ENCODE data around the gene PLCG1. TPM values are rescaled to one million over a fixed set of nuclear protein-coding genes. Genes with fewer than 3 reads are reported as not detected.

PLCG1 gene
- polyA plus RNA-seq (ENCODE audit: low read depth in 6 of 6): 10 to 100 TPM in 2 of 6 donors, 1 to 10 TPM in 4; 1.6 to 18.1 (median 8.0) TPM

DNA sequence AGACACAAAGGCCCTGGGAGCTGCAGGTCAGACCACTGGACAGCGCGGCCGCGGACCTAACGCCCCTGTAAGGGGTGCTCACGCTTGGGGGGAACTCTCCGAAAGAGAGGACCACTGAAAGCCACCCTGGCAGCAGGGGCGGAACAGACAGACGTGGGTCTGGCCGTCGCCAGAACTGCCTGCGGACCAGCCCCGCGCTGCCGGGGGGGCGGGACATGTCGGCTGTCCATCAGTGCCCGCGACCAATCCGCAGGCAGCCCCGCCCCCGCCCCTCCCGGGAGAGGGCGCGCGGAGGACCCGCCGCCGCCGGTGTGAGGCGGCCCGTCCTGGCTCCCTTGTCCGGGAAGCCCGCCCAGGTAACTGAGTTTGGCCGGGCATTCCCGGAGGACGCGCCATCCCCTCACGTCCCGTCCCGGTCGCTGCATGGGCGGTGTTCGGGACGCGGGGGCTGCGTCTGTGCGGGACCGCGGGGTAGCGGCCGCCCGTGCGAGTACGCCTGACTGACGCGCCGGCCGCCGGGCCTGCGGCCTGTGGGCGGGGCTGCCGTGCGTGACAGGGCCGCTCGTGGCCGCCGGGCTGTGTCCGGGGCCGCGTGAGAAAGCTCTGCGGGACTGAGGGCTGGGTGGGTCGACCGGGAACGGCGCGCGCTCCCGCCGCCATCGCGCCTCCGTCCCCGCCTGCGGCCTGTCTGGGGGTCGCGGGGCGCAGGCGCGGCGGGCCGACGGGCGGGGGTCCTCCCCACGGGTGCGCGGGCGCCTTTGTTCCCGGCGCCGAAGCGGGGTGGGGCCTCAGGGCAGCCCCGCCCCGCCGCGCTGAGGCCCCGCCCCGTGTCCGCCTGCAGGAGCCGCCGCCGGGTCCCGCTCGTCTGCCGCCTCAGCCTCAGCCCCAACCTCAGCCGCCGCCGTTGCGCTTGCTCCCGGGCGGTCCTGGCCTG, at the start of gene PLCG1:
Gene PLCG1 (plus strand): TSS at position 864 of the 934 bp plus-strand sequence. CDS start 99 bp downstream, outside the sequence.
- Mint-ChIP-seq H3K27me3 (peaks cover 0 to 9% (median 0%) of the 10 kb centered on the region in 3 donors), H3K27ac (peak within 1 kb of the TSS; percentile 75 to 94 (median 90)), H3K4me3 (peak within 1 kb of the TSS; percentile 86 to 96 (median 92)), H3K4me1 (peaks cover 49 to 53% (median 52%) of the 10 kb centered on the region in 3 donors), H3K36me3 (no peaks in the 10 kb centered on the region), H3K9me3 (no peaks in the 10 kb centered on the region)
- ATAC-seq (ENCODE audit: low read depth in 2 of 2): peak; percentile 70 to 74
- DNase-seq: peak; percentile 81

DNA sequence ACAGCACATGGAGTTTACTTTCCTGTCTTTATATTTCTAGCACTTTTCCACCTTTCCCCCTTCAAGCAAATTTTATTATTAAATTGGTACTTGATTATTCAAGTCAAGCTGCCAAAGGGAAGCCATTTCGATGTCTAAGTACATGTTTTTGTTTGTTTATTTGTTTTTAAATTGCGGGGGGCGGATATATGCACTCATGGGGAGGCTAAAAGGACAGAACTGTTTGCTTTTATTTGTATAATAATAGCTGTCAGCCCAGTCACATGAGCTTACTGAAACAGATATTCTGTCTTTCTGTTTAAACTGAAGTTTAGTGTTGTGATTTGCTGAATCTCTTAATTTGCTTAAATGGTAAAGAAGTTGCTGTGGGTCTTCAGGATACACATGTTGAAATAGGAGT, 49.6 kb upstream of the PLCG1 start:
- Mint-ChIP-seq H3K36me3 (peaks cover 19 to 31% of the 10 kb centered on the region in 2 donors), H3K9me3 (no peaks in the 10 kb centered on the region), H3K4me3 (no peak overlapping the region), H3K27ac (peak overlapping the region in 1 of 6 donors; percentile 10), H3K27me3 (no peaks in the 10 kb centered on the region), H3K4me1 (peaks cover 0 to 6% (median 0%) of the 10 kb centered on the region in 3 donors)
- no peak for ATAC-seq (ENCODE audit: low read depth in 2 of 2)
- no peak for DNase-seq

DNA sequence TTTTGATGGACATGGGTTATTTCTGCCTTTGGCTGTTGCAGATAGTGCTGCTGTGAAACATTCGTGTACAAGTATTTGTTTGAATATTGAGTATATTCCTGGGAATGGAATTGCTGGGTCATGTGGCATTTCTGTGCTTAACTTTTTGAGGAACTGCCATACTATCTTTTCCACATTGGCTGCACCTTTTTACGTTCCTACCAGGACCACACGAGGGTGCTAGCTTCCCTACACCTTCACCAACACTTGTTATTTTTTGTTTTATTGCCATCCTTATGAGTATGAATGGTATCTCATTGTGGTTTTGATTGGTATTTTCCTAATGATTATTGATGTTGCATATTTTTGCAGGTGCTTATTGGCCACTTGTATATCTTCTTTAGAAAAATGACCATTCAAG, 47.8 kb upstream of the PLCG1 start:
- Mint-ChIP-seq H3K36me3 (peaks cover 11 to 17% of the 10 kb centered on the region in 2 donors), H3K4me1 (peaks cover 0 to 6% (median 0%) of the 10 kb centered on the region in 3 donors), H3K4me3 (no peak overlapping the region), H3K27ac (peak overlapping the region in 1 of 6 donors; percentile 20), H3K27me3 (no peaks in the 10 kb centered on the region), H3K9me3 (no peaks in the 10 kb centered on the region)
- DNase-seq (no peak), ATAC-seq (ENCODE audit: low read depth in 2 of 2) (no peak)

- peak overlapping the region in 1 of 6 donors; percentile 72 for H3K27ac Mint-ChIP-seq
- peaks cover 6 to 11% of the 10 kb centered on the region in 2 donors for H3K36me3 Mint-ChIP-seq
- H3K4me1 Mint-ChIP-seq: peaks cover 0 to 8% (median 0%) of the 10 kb centered on the region in 3 donors
- no peak overlapping the region for H3K4me3 Mint-ChIP-seq
- no peaks in the 10 kb centered on the region for H3K27me3 Mint-ChIP-seq
- no peak for ATAC-seq (ENCODE audit: low read depth in 2 of 2)
- no peak for DNase-seq
- H3K9me3 Mint-ChIP-seq: no peaks in the 10 kb centered on the region
Measured at GRCh38 chr20:41091927-41092326, 45.4 kb upstream of the PLCG1 start.

GRCh38 chr20:41094353-41095055, 42.8 kb upstream of the PLCG1 start:
- DNase-seq: no peak
- no peaks in the 10 kb centered on the region for H3K27me3 Mint-ChIP-seq
- no peaks in the 10 kb centered on the region for H3K9me3 Mint-ChIP-seq
- H3K27ac Mint-ChIP-seq: peak overlapping the region in 1 of 6 donors; percentile 50
- ATAC-seq (ENCODE audit: low read depth in 2 of 2): no peak
- no peak overlapping the region for H3K4me3 Mint-ChIP-seq
- H3K36me3 Mint-ChIP-seq: peaks cover 5 to 24% of the 10 kb centered on the region in 2 donors
- peaks cover 0 to 5% (median 0%) of the 10 kb centered on the region in 3 donors for H3K4me1 Mint-ChIP-seq

GRCh38 chr20:41095110-41095969, 42.0 kb upstream of the PLCG1 start:
- peak; percentile 51 for DNase-seq
- ATAC-seq (ENCODE audit: low read depth in 2 of 2): peak; percentile 53 to 68
- Mint-ChIP-seq H3K4me1 (peaks cover 0 to 2% (median 0%) of the 10 kb centered on the region in 3 donors), H3K9me3 (no peaks in the 10 kb centered on the region), H3K27me3 (no peaks in the 10 kb centered on the region), H3K36me3 (peaks cover 5 to 24% of the 10 kb centered on the region in 2 donors), H3K4me3 (no peak overlapping the region), H3K27ac (peak overlapping the region in 2 of 6 donors; percentile 23 to 69)

DNA sequence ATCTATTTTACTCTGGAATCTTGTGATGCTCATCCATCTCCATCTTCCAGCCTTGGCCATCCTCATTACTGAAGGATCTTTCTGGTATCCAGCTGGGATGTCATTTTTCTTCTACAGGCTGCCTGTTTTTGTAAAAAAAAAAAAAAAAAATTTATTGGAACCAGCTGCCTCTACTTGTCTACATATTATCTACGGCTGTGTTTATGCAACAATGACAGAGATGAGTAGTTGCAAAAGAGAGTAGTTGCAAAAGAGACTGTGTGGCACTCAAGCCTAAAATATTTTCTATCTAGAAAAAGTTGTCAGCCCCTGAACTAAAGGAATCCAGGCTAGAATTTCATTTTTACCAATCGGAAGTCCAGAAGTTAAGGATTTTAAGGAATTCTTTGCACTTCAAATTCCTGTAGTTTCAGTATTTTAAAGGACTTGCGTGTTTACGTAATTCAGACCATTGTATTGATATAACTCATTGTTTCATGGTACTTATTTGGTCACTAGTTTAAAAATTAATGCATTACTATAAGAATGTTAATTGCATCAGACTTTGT, 38.6 kb upstream of the PLCG1 start:
- H3K4me3 Mint-ChIP-seq: no peak overlapping the region
- H3K27me3 Mint-ChIP-seq: no peaks in the 10 kb centered on the region
- H3K4me1 Mint-ChIP-seq: peaks cover 0 to 2% (median 0%) of the 10 kb centered on the region in 3 donors
- ATAC-seq (ENCODE audit: low read depth in 2 of 2) (no peak), DNase-seq (no peak)
- peaks cover 17 to 24% of the 10 kb centered on the region in 2 donors for H3K36me3 Mint-ChIP-seq
- no peak overlapping the region for H3K27ac Mint-ChIP-seq
- no peaks in the 10 kb centered on the region for H3K9me3 Mint-ChIP-seq

DNA sequence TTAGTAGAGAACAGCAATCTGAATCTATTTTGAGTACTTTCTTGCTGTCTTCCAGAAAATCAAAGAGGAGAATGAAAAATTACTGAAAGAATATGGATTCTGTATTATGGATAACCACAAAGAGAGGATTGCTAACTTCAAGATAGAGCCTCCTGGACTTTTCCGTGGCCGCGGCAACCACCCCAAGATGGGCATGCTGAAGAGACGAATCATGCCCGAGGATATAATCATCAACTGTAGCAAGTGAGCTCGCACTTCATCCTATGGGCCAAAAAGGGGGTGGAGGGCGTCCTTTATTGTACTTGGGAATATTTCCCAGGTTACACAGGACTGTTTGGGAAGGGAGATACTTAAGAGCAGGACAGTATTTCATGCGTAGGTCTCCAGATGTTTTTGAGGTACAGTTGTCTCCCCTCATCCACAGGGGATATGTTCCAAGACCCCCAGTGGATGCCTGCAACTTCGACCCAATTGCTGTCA, 37.3 kb upstream of the PLCG1 start:
- ATAC-seq (ENCODE audit: low read depth in 2 of 2) (no peak), DNase-seq (no peak)
- Mint-ChIP-seq H3K9me3 (no peaks in the 10 kb centered on the region), H3K36me3 (peaks cover 21 to 29% of the 10 kb centered on the region in 2 donors), H3K4me3 (no peak overlapping the region), H3K4me1 (peaks cover 0 to 6% (median 2%) of the 10 kb centered on the region in 3 donors), H3K27me3 (no peaks in the 10 kb centered on the region), H3K27ac (peak overlapping the region in 1 of 6 donors; percentile 74)

DNA sequence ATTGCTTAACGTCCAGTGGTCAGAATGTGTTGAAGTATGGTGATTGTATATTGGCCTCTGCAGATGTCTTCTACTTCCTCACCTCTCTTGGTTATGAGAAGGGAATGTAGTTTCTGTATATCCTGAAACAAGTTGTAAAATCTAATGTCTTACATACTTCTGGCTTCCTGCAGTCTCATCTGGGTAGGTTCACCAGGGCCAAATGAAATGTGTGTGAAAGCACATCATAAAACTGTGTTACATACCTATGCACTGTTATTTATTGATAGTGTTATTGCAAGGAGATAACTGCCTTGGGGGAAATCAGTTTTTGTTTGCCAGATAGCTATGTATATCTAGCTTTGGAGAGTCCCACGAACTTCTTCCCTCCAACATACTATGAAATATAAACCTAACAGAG, 35.7 kb upstream of the PLCG1 start:
- Mint-ChIP-seq H3K27ac (no peak overlapping the region), H3K36me3 (peaks cover 21 to 29% of the 10 kb centered on the region in 2 donors), H3K4me1 (peaks cover 0 to 6% (median 0%) of the 10 kb centered on the region in 3 donors), H3K27me3 (no peaks in the 10 kb centered on the region), H3K9me3 (no peaks in the 10 kb centered on the region), H3K4me3 (no peak overlapping the region)
- ATAC-seq (ENCODE audit: low read depth in 2 of 2) (no peak), DNase-seq (no peak)

DNA sequence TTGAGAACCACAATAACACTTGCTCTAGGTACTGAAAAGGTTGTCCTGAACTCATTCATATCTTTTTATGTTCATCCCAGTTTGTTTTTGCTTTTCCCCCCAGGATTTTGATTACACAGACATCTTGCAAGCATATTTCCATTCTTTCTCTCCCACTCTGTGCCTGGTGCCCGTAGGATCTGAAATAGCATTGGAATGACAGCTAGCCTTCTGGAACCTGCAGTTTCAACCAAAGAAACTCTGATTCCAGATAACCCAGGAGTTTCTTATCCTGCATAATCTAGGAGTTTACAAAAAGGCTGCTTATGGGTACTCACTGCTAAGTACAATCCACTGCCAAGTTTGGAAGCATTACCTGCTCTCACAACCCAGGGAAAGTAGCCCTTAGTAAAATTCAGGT, 28.8 kb upstream of the PLCG1 start:
- Mint-ChIP-seq H3K36me3 (peaks cover 8 to 14% of the 10 kb centered on the region in 2 donors), H3K4me3 (no peak overlapping the region), H3K4me1 (peaks cover 11 to 23% (median 12%) of the 10 kb centered on the region in 3 donors), H3K27me3 (no peaks in the 10 kb centered on the region), H3K9me3 (no peaks in the 10 kb centered on the region), H3K27ac (peak overlapping the region in 1 of 6 donors; percentile 30)
- ATAC-seq (ENCODE audit: low read depth in 2 of 2): no peak
- DNase-seq: no peak

- DNase-seq (no peak), ATAC-seq (ENCODE audit: low read depth in 2 of 2) (no peak)
- H3K4me1 Mint-ChIP-seq: peaks cover 11 to 18% (median 12%) of the 10 kb centered on the region in 3 donors
- peaks cover 7 to 12% of the 10 kb centered on the region in 2 donors for H3K36me3 Mint-ChIP-seq
- H3K27ac Mint-ChIP-seq: peak overlapping the region in 2 of 6 donors; percentile 35 to 37
- no peaks in the 10 kb centered on the region for H3K9me3 Mint-ChIP-seq
- no peak overlapping the region for H3K4me3 Mint-ChIP-seq
- H3K27me3 Mint-ChIP-seq: no peaks in the 10 kb centered on the region
Measured at GRCh38 chr20:41110012-41110411, 27.3 kb upstream of the PLCG1 start.

DNA sequence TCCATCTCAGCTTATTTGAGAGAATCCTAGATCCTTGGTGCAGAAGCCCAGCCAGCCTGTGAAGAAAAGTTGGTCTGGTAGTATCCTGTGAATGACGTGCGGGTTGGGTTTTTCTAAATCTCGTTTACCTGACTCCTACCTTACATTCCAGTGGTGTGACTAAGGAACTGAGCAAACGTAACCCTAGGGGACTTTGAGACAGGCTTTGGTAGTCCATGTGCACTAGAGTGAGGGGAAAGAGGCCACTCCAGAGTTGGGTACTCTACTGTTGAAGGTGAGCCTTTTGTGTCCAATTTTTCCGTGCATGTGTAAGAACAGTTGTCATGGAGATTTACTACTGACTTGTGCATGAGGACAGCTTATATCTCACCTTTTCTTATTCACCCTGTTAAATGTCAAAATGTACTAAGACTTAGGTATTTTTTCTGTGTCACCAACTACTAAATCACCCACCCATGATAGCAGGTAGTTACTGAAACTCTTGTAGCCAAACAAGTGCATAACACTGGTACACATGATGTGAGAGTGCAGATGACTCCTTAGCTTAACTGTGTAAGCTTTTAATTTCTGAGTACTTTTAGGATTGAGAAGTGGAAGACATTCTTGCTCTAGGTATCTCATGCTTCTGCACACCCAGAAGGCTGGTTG, 26.3 kb upstream of the PLCG1 start:
- H3K27me3 Mint-ChIP-seq: no peaks in the 10 kb centered on the region
- no peaks in the 10 kb centered on the region for H3K9me3 Mint-ChIP-seq
- peak overlapping the region in 1 of 8 donors; percentile 54 for H3K4me3 Mint-ChIP-seq
- peaks cover 11 to 18% (median 12%) of the 10 kb centered on the region in 3 donors for H3K4me1 Mint-ChIP-seq
- peak overlapping the region in 2 of 6 donors; percentile 52 to 70 for H3K27ac Mint-ChIP-seq
- ATAC-seq (ENCODE audit: low read depth in 2 of 2): peak; percentile 18 to 23
- H3K36me3 Mint-ChIP-seq: peaks cover 7 to 18% of the 10 kb centered on the region in 2 donors
- DNase-seq: no peak

Data from naive B cell (primary cell).